ENCODE data around the gene ANXA6.

Gene ANXA6

DNA sequence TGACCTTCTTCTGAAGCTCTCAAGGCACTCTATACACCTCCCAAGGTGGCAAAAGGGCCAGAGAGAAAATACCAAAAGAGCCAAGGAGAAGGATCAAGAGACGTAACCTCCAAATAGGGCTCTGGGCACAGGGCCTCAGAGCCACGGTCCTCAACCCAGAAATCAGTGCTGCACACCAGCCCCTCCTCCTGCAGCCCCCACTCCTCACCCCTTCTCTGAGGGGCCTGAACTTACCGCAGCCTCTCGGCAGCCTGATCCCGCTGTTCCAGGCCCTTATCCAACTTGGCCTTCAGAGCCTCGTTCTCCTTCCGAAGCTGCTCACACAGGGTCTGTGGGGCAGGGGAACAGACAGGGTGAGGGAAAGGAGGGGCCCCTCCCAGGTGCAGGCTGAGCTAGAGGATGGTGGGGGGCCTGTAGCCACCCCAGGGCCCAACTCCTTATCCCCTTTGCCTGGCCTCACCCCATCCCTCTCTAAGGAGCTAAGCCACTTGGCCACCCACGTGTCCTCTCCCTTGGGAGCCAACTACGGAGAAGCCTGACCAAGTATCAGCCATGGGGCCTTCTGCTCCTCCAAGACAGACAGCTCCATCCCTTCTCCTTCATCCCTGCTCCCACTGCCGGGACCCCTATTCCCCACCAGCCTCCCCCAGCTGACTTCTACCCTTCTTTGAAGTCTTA is 105.5 kb downstream of the ANXA6 start:
- H3K4me3 ChIP-seq (ENCODE audit: control insufficient read depth, low read depth, low read length), result no peak overlapping the region
- no peak for DNase-seq (ENCODE audit: low read depth)
- TF ChIP-seq, protein P1, sequence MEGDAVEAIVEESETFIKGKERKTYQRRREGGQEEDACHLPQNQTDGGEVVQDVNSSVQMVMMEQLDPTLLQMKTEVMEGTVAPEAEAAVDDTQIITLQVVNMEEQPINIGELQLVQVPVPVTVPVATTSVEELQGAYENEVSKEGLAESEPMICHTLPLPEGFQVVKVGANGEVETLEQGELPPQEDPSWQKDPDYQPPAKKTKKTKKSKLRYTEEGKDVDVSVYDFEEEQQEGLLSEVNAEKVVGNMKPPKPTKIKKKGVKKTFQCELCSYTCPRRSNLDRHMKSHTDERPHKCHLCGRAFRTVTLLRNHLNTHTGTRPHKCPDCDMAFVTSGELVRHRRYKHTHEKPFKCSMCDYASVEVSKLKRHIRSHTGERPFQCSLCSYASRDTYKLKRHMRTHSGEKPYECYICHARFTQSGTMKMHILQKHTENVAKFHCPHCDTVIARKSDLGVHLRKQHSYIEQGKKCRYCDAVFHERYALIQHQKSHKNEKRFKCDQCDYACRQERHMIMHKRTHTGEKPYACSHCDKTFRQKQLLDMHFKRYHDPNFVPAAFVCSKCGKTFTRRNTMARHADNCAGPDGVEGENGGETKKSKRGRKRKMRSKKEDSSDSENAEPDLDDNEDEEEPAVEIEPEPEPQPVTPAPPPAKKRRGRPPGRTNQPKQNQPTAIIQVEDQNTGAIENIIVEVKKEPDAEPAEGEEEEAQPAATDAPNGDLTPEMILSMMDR (IDR thresholded peaks at IDR 0.05; ENCODE audit: control insufficient read depth, insufficient read depth, low read depth, low read length, missing control alignments), result no peak

DNA sequence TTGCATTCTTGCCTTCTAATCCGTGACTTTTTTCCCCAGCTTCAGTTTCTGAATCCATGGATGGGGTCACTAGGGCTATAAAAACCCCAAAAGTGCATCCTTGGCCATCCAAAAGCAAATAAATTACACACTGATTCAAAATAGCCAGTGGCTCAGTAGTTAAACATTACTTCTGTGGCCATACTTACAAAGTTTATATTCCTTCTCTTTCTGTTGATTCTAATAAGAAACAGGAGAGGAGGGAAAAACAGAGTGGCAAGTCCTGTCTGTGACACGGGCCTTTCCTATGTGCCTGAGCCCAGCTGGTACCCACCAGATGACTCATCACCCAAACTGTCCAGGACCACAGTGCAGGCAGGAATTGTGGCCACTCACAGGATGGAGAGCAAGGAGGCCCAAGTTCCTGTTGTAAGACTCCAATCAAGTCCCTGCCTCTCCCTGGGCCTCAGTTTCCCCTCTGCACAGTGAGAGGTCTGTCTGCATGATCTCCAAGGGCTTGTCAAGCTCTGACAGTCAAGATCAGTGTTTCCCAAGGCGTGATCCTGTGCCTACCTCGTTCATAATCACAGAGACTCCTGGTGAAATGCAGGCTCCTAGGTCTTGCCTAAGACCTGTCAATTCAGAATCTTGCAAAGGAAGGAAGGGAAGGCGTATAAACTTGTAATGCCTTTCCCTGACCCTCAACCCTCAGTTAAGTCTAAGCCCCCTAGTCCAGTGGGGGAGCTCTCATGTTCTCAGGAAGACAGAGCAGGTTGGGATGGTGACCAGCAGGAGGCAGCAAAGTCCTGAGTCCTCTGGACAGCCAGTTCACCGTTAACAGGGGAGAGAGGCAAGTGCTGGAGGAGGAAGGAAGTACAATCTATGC is 106.3 kb downstream of the ANXA6 start:
- peak; percentile 33 for DNase-seq (ENCODE audit: low read depth)
- TF ChIP-seq, protein P1 (IDR thresholded peaks at IDR 0.05; ENCODE audit: control insufficient read depth, insufficient read depth, low read depth, low read length, missing control alignments), result peak; percentile 94
- no peak overlapping the region for H3K4me3 ChIP-seq (ENCODE audit: control insufficient read depth, low read depth, low read length)
